ENCODE results near the gene SLC25A23. TPM values are rescaled to one million over a fixed set of nuclear protein-coding genes. Genes with fewer than 3 reads are reported as not detected.

SLC25A23 gene
- total RNA-seq, 1 donor from 2014 or later = 30.2 TPM

- H3K36me3 Mint-ChIP-seq (ENCODE audit: unreplicated experiment) = no peaks in the 10 kb centered on the region
- peaks cover 5% of the 10 kb centered on the region for H3K9me3 Mint-ChIP-seq (ENCODE audit: unreplicated experiment)
- no peaks in the 10 kb centered on the region for H3K4me1 Mint-ChIP-seq (ENCODE audit: low read depth, unreplicated experiment)
- peaks cover 12% of the 10 kb centered on the region for H3K27me3 Mint-ChIP-seq (ENCODE audit: unreplicated experiment)
- H3K4me3 Mint-ChIP-seq (ENCODE audit: unreplicated experiment) = peak within 1 kb of the TSS; percentile 40
- H3K27ac Mint-ChIP-seq (ENCODE audit: unreplicated experiment) = no peak within 1 kb of the TSS
- no peak for TF ChIP-seq CTCF (IDR thresholded peaks at IDR 0.05; ENCODE audit: partially characterized antibody, unreplicated experiment)
- no peak for DNase-seq
These were observed 4.7 kb upstream of the SLC25A23 start, which contains the start of gene CRB3 for GRCh38 chr19:6464070-6464873. Gene CRB3, plus strand, starts transcription at chr19:6464271. Its CDS starts 431 bp downstream, at chr19:6464702.

GRCh38 chr19:6460099-6460884, 700 bp upstream of the SLC25A23 start:
- Mint-ChIP-seq H3K27me3 (ENCODE audit: unreplicated experiment) (peaks cover 12% of the 10 kb centered on the region), H3K9me3 (ENCODE audit: unreplicated experiment) (peaks cover 9% of the 10 kb centered on the region), H3K36me3 (ENCODE audit: unreplicated experiment) (peaks cover 3% of the 10 kb centered on the region), H3K4me1 (ENCODE audit: low read depth, unreplicated experiment) (peaks cover 4% of the 10 kb centered on the region), H3K27ac (ENCODE audit: unreplicated experiment) (peak overlapping the region; percentile 72), H3K4me3 (ENCODE audit: unreplicated experiment) (peak overlapping the region; percentile 98)
- peak; percentile 78 for TF ChIP-seq CTCF (IDR thresholded peaks at IDR 0.05; ENCODE audit: partially characterized antibody, unreplicated experiment)
- DNase-seq = peak; percentile 99

GRCh38 chr19:6458695-6459261, 814 bp downstream of the SLC25A23 start:
- Mint-ChIP-seq H3K9me3 (ENCODE audit: unreplicated experiment) (peaks cover 6% of the 10 kb centered on the region), H3K27me3 (ENCODE audit: unreplicated experiment) (peaks cover 6% of the 10 kb centered on the region), H3K4me1 (ENCODE audit: low read depth, unreplicated experiment) (peaks cover 4% of the 10 kb centered on the region), H3K36me3 (ENCODE audit: unreplicated experiment) (peaks cover 11% of the 10 kb centered on the region), H3K4me3 (ENCODE audit: unreplicated experiment) (peak overlapping the region; percentile 92), H3K27ac (ENCODE audit: unreplicated experiment) (no peak overlapping the region)
- no peak for TF ChIP-seq CTCF (IDR thresholded peaks at IDR 0.05; ENCODE audit: partially characterized antibody, unreplicated experiment)
- no peak for DNase-seq

GRCh38 chr19:6457958-6458694, 1.5 kb downstream of the SLC25A23 start:
- Mint-ChIP-seq H3K4me3 (ENCODE audit: unreplicated experiment) (peak overlapping the region; percentile 92), H3K4me1 (ENCODE audit: low read depth, unreplicated experiment) (peaks cover 4% of the 10 kb centered on the region), H3K27ac (ENCODE audit: unreplicated experiment) (no peak overlapping the region), H3K9me3 (ENCODE audit: unreplicated experiment) (peaks cover 6% of the 10 kb centered on the region), H3K36me3 (ENCODE audit: unreplicated experiment) (peaks cover 15% of the 10 kb centered on the region), H3K27me3 (ENCODE audit: unreplicated experiment) (peaks cover 6% of the 10 kb centered on the region)
- no peak for TF ChIP-seq CTCF (IDR thresholded peaks at IDR 0.05; ENCODE audit: partially characterized antibody, unreplicated experiment)
- DNase-seq = no peak
